Measurements from ENCODE around the gene ANKS1B. TPM values are rescaled to one million over a fixed set of nuclear protein-coding genes. Genes with fewer than 3 reads are reported as not detected.

Gene ANKS1B
- total and polyA plus RNA-seq, 7 donors, result 0.46 to 7.4 (median 3.6) TPM

- no peaks in the 10 kb centered on the region for H3K27me3 ChIP-seq (ENCODE audit: insufficient read depth in 3 of 3, low read length in 2 of 3)
- DNase-seq (no peak), ATAC-seq (no peak)
- H3K36me3 ChIP-seq (ENCODE audit: insufficient read depth in 1 of 2, low read depth in 1 of 2), result no peaks in the 10 kb centered on the region
- H3K4me3 ChIP-seq, result no peak overlapping the region
- H3K27ac ChIP-seq, result no peak overlapping the region
- no peak for TF ChIP-seq CTCF (IDR thresholded peaks at IDR 0.05)
- no peaks in the 10 kb centered on the region for H3K9me3 ChIP-seq
- intact Hi-C loops (cut with DNase I), result no loop called here
- 42 to 53% (median 42%) methylated on average over 2 of the region's 2 CpGs for WGBS, 3 donors
- no peaks in the 10 kb centered on the region for H3K4me1 ChIP-seq
These were observed 557.6 kb downstream of the ANKS1B start for GRCh38 chr12:99427104-99427503.

GRCh38 chr12:99418379-99418778 is 566.4 kb downstream of the ANKS1B start:
- Histone ChIP-seq H3K27ac (no peak overlapping the region), H3K36me3 (ENCODE audit: insufficient read depth in 1 of 2, low read depth in 1 of 2) (no peaks in the 10 kb centered on the region), H3K9me3 (peaks cover 4% of the 10 kb centered on the region), H3K27me3 (ENCODE audit: insufficient read depth in 3 of 3, low read length in 2 of 3) (no peaks in the 10 kb centered on the region), H3K4me1 (no peaks in the 10 kb centered on the region), H3K4me3 (no peak overlapping the region)
- DNase-seq, result no peak
- no peak for ATAC-seq
- intact Hi-C loops (cut with DNase I), result no loop called here
- no peak for TF ChIP-seq CTCF (IDR thresholded peaks at IDR 0.05)
- WGBS, 3 donors, result 40 to 64% (median 59%) methylated on average over 3 of the region's 3 CpGs

GRCh38 chr12:99413751-99414150 is 571.0 kb downstream of the ANKS1B start:
- DNase-seq (no peak), ATAC-seq (no peak)
- Histone ChIP-seq H3K36me3 (ENCODE audit: insufficient read depth in 1 of 2, low read depth in 1 of 2) (no peaks in the 10 kb centered on the region), H3K27ac (no peak overlapping the region), H3K4me3 (no peak overlapping the region), H3K27me3 (ENCODE audit: insufficient read depth in 3 of 3, low read length in 2 of 3) (no peaks in the 10 kb centered on the region), H3K9me3 (peaks cover 9% of the 10 kb centered on the region), H3K4me1 (no peaks in the 10 kb centered on the region)
- TF ChIP-seq CTCF (IDR thresholded peaks at IDR 0.05), result no peak
- WGBS, 3 donors, result 61 to 74% (median 65%) methylated on average over 3 of the region's 3 CpGs
- intact Hi-C loops (cut with DNase I), result no loop called here

GRCh38 chr12:99393763-99394162 is 591.0 kb downstream of the ANKS1B start:
- ATAC-seq, result no peak
- H3K4me3 ChIP-seq, result no peak overlapping the region
- intact Hi-C loops (cut with DNase I), result no loop called here

More at GRCh38 chr12:99393763-99394162, 591.0 kb downstream of the ANKS1B start:
- no peaks in the 10 kb centered on the region for H3K27me3 ChIP-seq (ENCODE audit: insufficient read depth in 3 of 3, low read length in 2 of 3)
- no peak for TF ChIP-seq CTCF (IDR thresholded peaks at IDR 0.05)
- H3K9me3 ChIP-seq, result no peaks in the 10 kb centered on the region
- DNase-seq, result no peak
- no peaks in the 10 kb centered on the region for H3K4me1 ChIP-seq
- no peak overlapping the region for H3K27ac ChIP-seq
- no peaks in the 10 kb centered on the region for H3K36me3 ChIP-seq (ENCODE audit: insufficient read depth in 1 of 2, low read depth in 1 of 2)
